Coronary artery (tissue), 2 donors: Measurements from ENCODE around the gene PLCG2.
A peak's percentile ranks its signal among the peaks of the same experiment; 100 is the strongest.

ENCODE experiments used
- DNase-seq: peaks from one replicate; pipeline ENCODE4 v3.0.0-alpha.2; 2017; ENCODE audit warnings: low spot score
- H3K27ac ChIP-seq, 2 donors: fragments of 200-600 bp; sonication (generic); one replicate each; pipeline ENCODE4 v1.5.1; 2016 to 2019
- H3K4me3 ChIP-seq: fragments of 200-600 bp; sonication (generic); 2 replicates; pipeline ENCODE4 v1.5.1; 2016; ENCODE audit warnings: mild to moderate bottlenecking, moderate library complexity
- CTCF ChIP-seq: fragments of 200-600 bp; sonication (generic); IDR thresholded peaks from one replicate; pipeline ENCODE4 v1.5.1; 2019; ENCODE audit warnings: antibody characterized with exemption

Gene PLCG2

GRCh38 chr16:81778861-81779535 lies at the start of gene PLCG2:
TSS of gene PLCG2 (plus strand) at chr16:81779291. CDS start at chr16:81785990, 6,699 bp downstream.
- no peak for DNase-seq
- H3K27ac ChIP-seq, result peak within 1 kb of the TSS in 1 of 2 donors; percentile 74
- peak within 1 kb of the TSS; percentile 81 for H3K4me3 ChIP-seq
- TF ChIP-seq CTCF, result no peak

GRCh38 chr16:81729451-81729850 lies 49.6 kb upstream of the PLCG2 start:
- TF ChIP-seq CTCF, result no peak
- Histone ChIP-seq H3K4me3 (no peak overlapping the region), H3K27ac (no peak overlapping the region)
- DNase-seq, result no peak

- peak; percentile 87 for DNase-seq
- TF ChIP-seq CTCF, result peak; percentile 22
- H3K27ac ChIP-seq, result peak overlapping the region in 1 of 2 donors; percentile 46
- peak overlapping the region; percentile 69 for H3K4me3 ChIP-seq
Observed at GRCh38 chr16:81730090-81731051, 48.7 kb upstream of the PLCG2 start.

GRCh38 chr16:81731649-81732048 lies 47.4 kb upstream of the PLCG2 start:
- no peak overlapping the region for H3K27ac ChIP-seq
- no peak for DNase-seq

GRCh38 chr16:81732699-81733098 lies 46.4 kb upstream of the PLCG2 start:
- no peak for DNase-seq
- TF ChIP-seq CTCF, result no peak
- Histone ChIP-seq H3K4me3 (no peak overlapping the region), H3K27ac (no peak overlapping the region)

More at GRCh38 chr16:81731649-81732048, 47.4 kb upstream of the PLCG2 start:
- no peak overlapping the region for H3K4me3 ChIP-seq
- TF ChIP-seq CTCF, result no peak

GRCh38 chr16:81733295-81733694 lies 45.8 kb upstream of the PLCG2 start:
- no peak for TF ChIP-seq CTCF
- no peak overlapping the region for H3K27ac ChIP-seq
- no peak for DNase-seq
- H3K4me3 ChIP-seq, result no peak overlapping the region
